CD4-positive, alpha-beta T cell (primary cell): Measurements from ENCODE around the gene KRT14. TPM values are rescaled to one million over a fixed set of nuclear protein-coding genes. Genes with fewer than 3 reads are reported as not detected.

ENCODE experiments used
- ATAC-seq: fragments of 200-7000 bp; cut with Tn5 transposase; one replicate; pipeline ENCODE4 v1.10.0; 2022; ENCODE audit warnings: mild to moderate bottlenecking; ENCODE audit not compliant: poor library complexity
- CTCF ChIA-PET: fragments of 350-600 bp; sonication (Branson Sonifier 250); formaldehyde crosslinking; loops from one replicate; lab custom pipeline; 2021; ENCODE audit warnings: antibody characterized with exemption, inconsistent platforms; lab: Charles Lee
- POLR2A ChIA-PET: fragments of 350-600 bp; sonication (Branson Sonifier 250); formaldehyde crosslinking; loops from one replicate; lab custom pipeline; 2021; ENCODE audit warnings: antibody characterized with exemption, inconsistent platforms; lab: Charles Lee
- DNase-seq, 14 experiments: peaks; one replicate each; pipeline ENCODE4 v3.0.0-alpha.2; 2013 to 2020; ENCODE audit warnings: mixed read lengths in 2 of 14
- H3K27ac ChIP-seq, 2 donors: one replicate each; pipeline versions ENCODE4 v1.5.1 to v1.7.0; 2013; ENCODE audit warnings: low read length in 2 of 2, low read depth in 1 of 2, mild to moderate bottlenecking in 1 of 2
- H3K27me3 ChIP-seq, 2 experiments: 1 replicate in 1 of 2; 2 replicates in 1 of 2; pipeline versions ENCODE4 v1.6.1 to v1.7.0; 2013; ENCODE audit warnings: low read length in 2 of 2, control low read depth in 1 of 2, mild to moderate bottlenecking in 1 of 2, moderate library complexity in 1 of 2; ENCODE audit not compliant: insufficient read depth in 2 of 2, control insufficient read depth in 1 of 2
- H3K36me3 ChIP-seq: one replicate; pipeline ENCODE4 v1.6.1; 2013; ENCODE audit warnings: low read length, control low read depth; ENCODE audit not compliant: insufficient read depth
- H3K4me1 ChIP-seq: one replicate; pipeline ENCODE4 v1.6.1; 2013; ENCODE audit warnings: low read length, control low read depth; ENCODE audit not compliant: insufficient read depth
- H3K4me3 ChIP-seq: one replicate; pipeline ENCODE4 v1.5.1; 2013; ENCODE audit warnings: mild to moderate bottlenecking, low read length, moderate library complexity
- H3K9me3 ChIP-seq, 2 experiments: 1 replicate in 1 of 2; 2 replicates in 1 of 2; pipeline versions ENCODE4 v1.6.1 to v1.7.0; 2013; ENCODE audit warnings: low read length in 2 of 2, mild to moderate bottlenecking in 2 of 2, control low read depth in 1 of 2, moderate library complexity in 1 of 2; ENCODE audit not compliant: control insufficient read depth in 1 of 2, insufficient read depth in 1 of 2
- H3K27ac Mint-ChIP-seq: one replicate; pipeline ENCODE4 v1.8.0; 2020; ENCODE audit warnings: mixed read lengths
- H3K27me3 Mint-ChIP-seq: one replicate; pipeline ENCODE4 v1.8.0; 2021; ENCODE audit warnings: mixed read lengths
- H3K36me3 Mint-ChIP-seq: one replicate; pipeline ENCODE4 v1.8.0; 2021; ENCODE audit warnings: low read depth, mixed read lengths
- H3K4me1 Mint-ChIP-seq: one replicate; pipeline ENCODE4 v1.8.0; 2021; ENCODE audit warnings: low read depth, mixed read lengths
- H3K4me3 Mint-ChIP-seq: one replicate; pipeline ENCODE4 v1.8.0; 2020; ENCODE audit warnings: mild to moderate bottlenecking, mixed read lengths
- H3K9me3 Mint-ChIP-seq: one replicate; pipeline ENCODE4 v1.8.0; 2020; ENCODE audit warnings: mixed read lengths
- CTCF ChIP-seq: fragments of 200-600 bp; IDR thresholded peaks from one replicate; pipeline ENCODE4 v1.8.0; 2022; ENCODE audit warnings: antibody characterized with exemption, mild to moderate bottlenecking
- intact Hi-C, 2 experiments: fragments of 100-400 bp; cut with DNase I in 1 of 2; cut with micrococcal nuclease in 1 of 2; formaldehyde crosslinking; loops; one replicate each; pipeline versions ENCODE4 v1.15.1 to v1.9.0; 2023 to 2025; cut with DNase I, micrococcal nuclease
- total RNA-seq, 174 experiments: library from RNA in 2 of 174; stranded (reverse) in 2 of 174; gene quantifications; one replicate each; pipeline ENCODE4 v1.2.3 and lab custom pipeline; 2021 to 2026

KRT14 gene
- total RNA-seq, 2 experiments from 2014 or later = not detected

GRCh38 chr17:41580687-41581365 is 5.9 kb downstream of the KRT14 start:
- ChIA-PET CTCF (no interaction called here), POLR2A (no interaction called here)
- intact Hi-C loops = no loop called here

GRCh38 chr17:41580244-41580575 is 6.5 kb downstream of the KRT14 start:
- Mint-ChIP-seq H3K4me3 (no peak overlapping the region), H3K4me1 (no peaks in the 10 kb centered on the region), H3K27me3 (peaks cover 65% of the 10 kb centered on the region), H3K27ac (no peak overlapping the region), H3K9me3 (no peaks in the 10 kb centered on the region), H3K36me3 (no peaks in the 10 kb centered on the region)
- no peak overlapping the region for H3K4me3 ChIP-seq
- peaks cover 6 to 22% of the 10 kb centered on the region in 2 experiments for H3K27me3 ChIP-seq
- no peaks in the 10 kb centered on the region for H3K36me3 ChIP-seq
- POLR2A ChIA-PET = no interaction called here
- DNase-seq (no peak), ATAC-seq (no peak)
- H3K9me3 ChIP-seq = peaks cover 0 to 3% of the 10 kb centered on the region in 2 experiments
- no peak for TF ChIP-seq CTCF
- H3K4me1 ChIP-seq = no peaks in the 10 kb centered on the region
- intact Hi-C loops = no loop called here
- H3K27ac ChIP-seq = no peak overlapping the region
- CTCF ChIA-PET = interaction anchor here (0.7 kb wide), 1 partner anchor 31 kb away, joined by 5 read pairs; no protein-coding TSS in a partner anchor

More at GRCh38 chr17:41580687-41581365, 5.9 kb downstream of the KRT14 start:
- no peak overlapping the region for H3K4me3 Mint-ChIP-seq
- TF ChIP-seq CTCF = no peak
- Histone ChIP-seq H3K4me3 (no peak overlapping the region), H3K9me3 (peaks cover 0 to 3% of the 10 kb centered on the region in 2 experiments), H3K27ac (no peak overlapping the region), H3K36me3 (no peaks in the 10 kb centered on the region), H3K4me1 (no peaks in the 10 kb centered on the region), H3K27me3 (peaks cover 3 to 19% of the 10 kb centered on the region in 2 experiments)
- ATAC-seq = no peak
- no peaks in the 10 kb centered on the region for H3K4me1 Mint-ChIP-seq
- H3K36me3 Mint-ChIP-seq = no peaks in the 10 kb centered on the region
- H3K27ac Mint-ChIP-seq = no peak overlapping the region
- DNase-seq = no peak
- H3K27me3 Mint-ChIP-seq = peaks cover 67% of the 10 kb centered on the region
- H3K9me3 Mint-ChIP-seq = no peaks in the 10 kb centered on the region

- H3K9me3 ChIP-seq = peaks cover 0 to 3% of the 10 kb centered on the region in 2 experiments
- H3K4me1 ChIP-seq = no peaks in the 10 kb centered on the region
- peaks cover 67% of the 10 kb centered on the region for H3K27me3 Mint-ChIP-seq
- no peaks in the 10 kb centered on the region for H3K36me3 ChIP-seq
- no peaks in the 10 kb centered on the region for H3K4me1 Mint-ChIP-seq
- intact Hi-C loops = no loop called here
- CTCF ChIA-PET = interaction anchor here (0.7 to 1.0 kb wide), 2 partner anchors 31 to 69 kb away, joined by 3 to 5 read pairs; no protein-coding TSS in a partner anchor
- peaks cover 7 to 22% of the 10 kb centered on the region in 2 experiments for H3K27me3 ChIP-seq
- H3K4me3 ChIP-seq = no peak overlapping the region
- no peak overlapping the region for H3K27ac ChIP-seq
- H3K4me3 Mint-ChIP-seq = no peak overlapping the region
- H3K27ac Mint-ChIP-seq = no peak overlapping the region
- POLR2A ChIA-PET = no interaction called here
- no peaks in the 10 kb centered on the region for H3K36me3 Mint-ChIP-seq
- TF ChIP-seq CTCF = no peak
- DNase-seq (peak; percentile 23 to 78 (median 47)), ATAC-seq (peak; percentile 98)
- H3K9me3 Mint-ChIP-seq = no peaks in the 10 kb centered on the region
Observed at GRCh38 chr17:41579484-41580243, 7.0 kb downstream of the KRT14 start.
